Left hindlimb (tissue), 1 donor: ENCODE data around the gene SHROOM3.
A peak's percentile ranks its signal among the peaks of the same experiment; 100 is the strongest.

Experiments
- DNase-seq: peaks from one replicate; pipeline ENCODE4 v3.0.0-alpha.2; 2018

Gene SHROOM3

DNA sequence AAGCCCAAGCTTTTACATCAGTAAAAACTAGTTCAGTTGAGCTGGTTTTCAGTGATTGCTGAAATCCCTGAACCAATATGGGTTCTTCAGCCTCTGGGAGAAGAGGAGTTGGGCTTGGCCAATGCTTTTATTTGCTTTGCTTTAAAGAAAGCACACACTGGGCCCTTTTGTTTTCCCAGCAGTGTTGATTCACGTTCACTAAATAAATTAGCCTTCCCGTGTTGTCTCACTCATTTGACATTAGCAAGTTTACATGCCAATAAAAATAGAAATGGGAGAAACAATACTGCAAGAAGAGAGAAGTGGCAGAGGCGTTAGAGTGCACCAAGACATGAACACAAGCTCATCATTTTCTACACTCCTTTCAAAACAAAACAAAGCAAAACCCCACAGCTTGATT lies 136.2 kb downstream of the SHROOM3 start:
- no peak for DNase-seq

DNA sequence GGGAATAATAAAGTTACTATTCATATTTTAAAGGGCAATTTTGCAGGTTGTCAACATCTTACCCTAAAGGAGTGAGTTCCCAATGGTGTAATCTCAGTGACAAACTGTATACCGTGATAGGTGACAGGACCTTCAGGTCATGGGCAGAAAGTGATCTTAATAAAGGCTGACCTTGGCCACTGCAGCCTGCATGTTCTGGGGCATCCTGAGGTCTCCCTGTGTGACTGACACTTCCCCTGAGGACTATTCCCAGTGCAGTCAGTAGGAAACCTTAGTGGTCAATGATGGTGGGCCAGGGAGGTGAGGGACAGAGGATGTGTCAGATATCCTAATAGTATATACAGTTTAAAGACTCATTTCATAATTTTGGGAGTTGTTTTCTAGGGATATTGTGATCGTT lies 137.2 kb downstream of the SHROOM3 start:
- DNase-seq = no peak

- DNase-seq = no peak
Measured at GRCh38 chr4:76576824-76577223, 141.8 kb downstream of the SHROOM3 start.

DNA sequence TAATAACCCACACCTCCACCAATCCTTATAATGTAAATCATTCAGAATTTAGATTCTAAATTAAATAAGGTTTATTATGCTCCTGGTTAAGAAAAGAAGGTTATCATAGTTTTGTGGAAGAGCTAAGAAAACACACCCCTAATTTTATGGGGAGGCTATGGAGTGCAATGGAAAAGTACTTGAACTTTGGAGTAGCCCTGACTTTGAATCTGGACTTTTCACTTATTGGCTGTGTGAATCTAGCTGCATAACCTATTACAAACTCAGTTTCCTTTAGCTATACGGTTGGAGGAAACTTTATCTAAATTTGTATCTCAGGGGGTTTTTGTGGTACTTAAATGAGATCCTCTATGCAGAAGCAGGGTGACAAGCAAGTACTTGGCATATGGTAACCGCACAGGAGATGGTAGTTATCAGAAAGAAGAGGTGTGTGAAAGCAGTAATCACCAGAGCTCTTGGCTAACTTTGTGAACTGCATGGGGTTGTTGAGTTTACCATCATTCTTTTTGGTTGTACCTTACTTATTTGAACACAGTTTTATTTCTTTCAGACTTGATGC lies 143.1 kb downstream of the SHROOM3 start:
- no peak for DNase-seq

DNA sequence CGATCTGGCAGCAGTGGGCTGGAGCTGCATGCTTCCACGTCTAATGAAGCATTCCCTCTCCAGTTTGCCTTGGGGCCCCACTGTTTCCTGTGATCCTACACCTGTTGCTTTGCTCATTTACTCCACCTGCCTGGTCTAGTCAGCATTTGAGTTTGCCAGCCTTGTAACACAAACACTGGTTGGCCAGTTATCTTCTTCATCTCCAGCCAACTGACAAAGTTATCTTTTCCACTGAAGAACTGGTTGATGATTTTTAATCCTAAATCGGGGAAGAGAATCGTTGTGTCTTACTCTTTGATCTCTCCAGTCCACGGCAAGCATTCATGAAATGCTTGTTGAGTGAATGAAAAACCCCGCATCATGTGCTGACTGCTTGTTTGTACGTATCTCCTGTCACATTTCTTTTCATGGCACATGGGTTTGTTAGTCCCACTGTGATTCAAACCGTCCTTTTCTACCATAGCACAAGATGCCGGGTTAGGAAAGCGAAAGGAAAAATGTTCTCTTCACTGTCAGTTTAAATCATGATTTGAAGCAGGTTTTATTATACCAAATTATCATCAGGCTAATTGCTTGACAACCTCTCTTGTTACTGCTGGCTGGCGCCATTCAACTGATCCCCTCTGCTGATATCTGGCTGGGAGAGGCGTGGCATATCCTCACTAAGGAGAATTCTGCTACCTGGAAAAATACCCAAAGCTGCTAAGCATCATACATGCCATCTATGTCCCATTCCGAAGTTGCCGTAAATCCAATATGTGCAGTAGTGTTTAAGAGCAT lies 144.8 kb downstream of the SHROOM3 start:
- no peak for DNase-seq

GRCh38 chr4:76581077-76581962 lies 146.3 kb downstream of the SHROOM3 start:
- DNase-seq = no peak

GRCh38 chr4:76582074-76582816 lies 147.2 kb downstream of the SHROOM3 start:
- no peak for DNase-seq

GRCh38 chr4:76582817-76583087 lies 147.7 kb downstream of the SHROOM3 start:
- no peak for DNase-seq

- no peak for DNase-seq
Measured at GRCh38 chr4:76584241-76585152, 149.5 kb downstream of the SHROOM3 start.

DNA sequence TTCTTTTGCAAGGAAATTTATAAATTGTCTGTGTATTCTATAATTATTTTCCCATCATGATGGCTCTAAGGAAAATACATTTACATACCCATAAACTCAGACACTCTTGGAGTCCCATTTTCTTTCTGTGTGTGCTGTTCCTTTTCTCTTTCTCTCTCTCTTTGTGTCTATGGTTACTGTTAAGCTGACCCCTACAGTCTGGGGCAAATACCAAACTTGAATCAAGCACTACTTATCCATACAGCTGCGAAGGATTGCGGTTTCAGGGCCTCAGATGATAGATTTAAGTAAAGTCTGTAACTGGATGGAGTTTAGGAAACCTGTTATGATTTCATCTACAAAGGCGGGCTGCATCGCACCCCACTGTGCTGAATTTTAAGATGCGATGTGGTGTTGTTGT lies 150.2 kb downstream of the SHROOM3 start:
- no peak for DNase-seq

DNA sequence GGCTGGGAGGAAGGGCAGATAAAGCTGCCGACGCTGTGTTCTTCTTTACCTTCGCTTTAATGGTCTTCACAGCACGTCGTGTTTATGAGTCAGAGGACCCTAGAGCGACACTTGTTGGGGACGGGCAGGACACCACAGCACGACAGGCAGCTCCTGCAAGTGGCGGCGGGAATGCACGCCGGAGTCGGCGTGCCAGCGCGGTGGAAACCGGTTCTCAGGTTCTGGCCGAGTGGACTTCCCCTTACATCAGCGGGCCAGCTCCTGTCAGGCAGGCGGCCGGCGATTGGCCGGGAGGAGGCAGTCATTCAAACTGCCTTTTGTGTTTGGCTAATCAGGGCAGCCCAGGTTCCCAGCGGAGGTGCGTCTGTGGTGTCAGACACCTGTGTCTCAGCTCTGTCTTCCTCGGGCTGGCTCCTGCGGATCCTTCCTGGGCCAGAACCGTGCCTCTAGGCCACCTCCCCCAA lies 150.9 kb downstream of the SHROOM3 start:
- peak; percentile 70 for DNase-seq

DNA sequence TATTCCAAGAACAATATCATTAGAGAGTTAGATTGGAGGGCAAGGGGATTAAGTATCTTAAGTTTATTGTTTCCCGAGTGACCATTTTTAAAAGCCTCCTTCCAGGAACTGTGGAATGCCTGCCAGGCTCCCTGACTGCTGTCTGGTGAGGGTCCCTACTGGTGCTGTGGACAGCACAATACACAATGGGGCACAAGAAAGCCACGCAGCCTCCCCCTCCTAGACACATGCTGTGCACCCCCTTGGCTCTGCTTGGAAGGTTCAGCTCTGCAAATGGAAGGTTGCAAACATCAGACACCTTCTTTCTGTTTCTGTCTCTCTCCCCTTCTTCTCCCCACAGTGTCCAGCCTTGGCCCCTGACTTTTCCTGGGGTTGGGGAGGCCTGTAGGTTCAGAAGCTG lies 153.2 kb downstream of the SHROOM3 start:
- no peak for DNase-seq

- DNase-seq = peak; percentile 70
Measured at GRCh38 chr4:76589402-76589801, 154.4 kb downstream of the SHROOM3 start.

GRCh38 chr4:76589872-76590797 lies 155.1 kb downstream of the SHROOM3 start:
- DNase-seq = peak; percentile 79

- no peak for DNase-seq
Measured at GRCh38 chr4:76590798-76591281, 155.8 kb downstream of the SHROOM3 start.

GRCh38 chr4:76591992-76592391 lies 157.0 kb downstream of the SHROOM3 start:
- no peak for DNase-seq

DNA sequence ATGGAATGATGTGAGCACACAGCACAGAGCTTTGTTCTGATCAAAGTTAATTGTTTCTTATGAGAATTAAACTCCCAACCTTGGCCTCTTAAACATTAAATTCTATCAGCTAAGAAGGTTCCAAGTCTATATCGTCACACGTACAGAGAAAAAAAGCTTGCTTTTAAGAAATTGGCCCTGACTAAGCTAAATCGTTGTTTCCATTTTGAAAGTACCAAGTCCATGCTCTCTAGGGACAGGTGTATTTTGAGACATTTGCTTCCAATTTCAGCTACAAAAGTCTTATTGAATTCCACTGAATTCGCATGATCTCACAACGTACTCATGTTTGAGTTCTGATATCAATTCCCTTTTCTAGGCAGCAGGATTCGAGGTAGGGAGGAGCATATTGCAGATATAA lies 157.4 kb downstream of the SHROOM3 start:
- no peak for DNase-seq

- no peak for DNase-seq
Measured at GRCh38 chr4:76594173-76594572, 159.1 kb downstream of the SHROOM3 start.

GRCh38 chr4:76595435-76595834 lies 160.4 kb downstream of the SHROOM3 start:
- DNase-seq = no peak

GRCh38 chr4:76596713-76597112 lies 161.7 kb downstream of the SHROOM3 start:
- DNase-seq = no peak
